ENCODE measurements around the gene INCA1.

INCA1 gene

DNA sequence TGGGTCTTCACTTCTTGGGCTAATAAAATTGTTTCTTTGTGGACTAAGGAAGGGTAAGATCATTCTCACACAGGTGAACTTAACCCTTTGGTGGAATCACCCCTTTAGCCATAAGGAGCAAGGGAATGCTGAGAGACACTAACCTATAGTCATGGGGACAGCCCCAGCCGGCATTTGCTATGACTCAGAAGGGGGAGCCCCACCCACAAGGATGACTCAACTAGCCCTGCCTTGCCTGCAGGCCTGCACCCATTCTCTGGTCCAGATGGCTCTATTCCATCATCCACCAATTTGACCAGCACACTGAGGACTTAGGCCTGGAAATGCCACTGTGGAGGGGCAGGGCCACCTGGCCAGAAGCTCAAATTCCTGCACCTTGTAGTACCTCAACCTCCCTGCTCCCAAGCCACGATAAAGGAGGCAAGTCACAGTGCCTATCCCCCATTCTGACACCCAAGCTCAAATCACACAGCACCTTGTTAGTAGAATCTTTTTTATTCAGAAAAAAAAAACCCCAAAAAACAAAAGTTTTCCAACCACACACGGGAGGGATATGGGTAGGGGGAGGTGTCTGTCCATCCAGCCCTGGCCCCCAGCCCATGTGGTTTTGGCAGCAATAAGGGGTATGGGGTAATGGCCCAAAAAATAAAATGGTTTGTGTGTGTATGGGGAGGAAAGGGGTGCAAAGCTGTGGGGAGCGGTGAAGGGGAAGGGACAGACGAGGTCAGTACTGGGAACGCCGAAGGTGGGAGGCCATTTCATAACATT is 52.0 kb downstream of the INCA1 start:
- H3K4me3 ChIP-seq = peak overlapping the region; percentile 99
- TF ChIP-seq, protein P1, sequence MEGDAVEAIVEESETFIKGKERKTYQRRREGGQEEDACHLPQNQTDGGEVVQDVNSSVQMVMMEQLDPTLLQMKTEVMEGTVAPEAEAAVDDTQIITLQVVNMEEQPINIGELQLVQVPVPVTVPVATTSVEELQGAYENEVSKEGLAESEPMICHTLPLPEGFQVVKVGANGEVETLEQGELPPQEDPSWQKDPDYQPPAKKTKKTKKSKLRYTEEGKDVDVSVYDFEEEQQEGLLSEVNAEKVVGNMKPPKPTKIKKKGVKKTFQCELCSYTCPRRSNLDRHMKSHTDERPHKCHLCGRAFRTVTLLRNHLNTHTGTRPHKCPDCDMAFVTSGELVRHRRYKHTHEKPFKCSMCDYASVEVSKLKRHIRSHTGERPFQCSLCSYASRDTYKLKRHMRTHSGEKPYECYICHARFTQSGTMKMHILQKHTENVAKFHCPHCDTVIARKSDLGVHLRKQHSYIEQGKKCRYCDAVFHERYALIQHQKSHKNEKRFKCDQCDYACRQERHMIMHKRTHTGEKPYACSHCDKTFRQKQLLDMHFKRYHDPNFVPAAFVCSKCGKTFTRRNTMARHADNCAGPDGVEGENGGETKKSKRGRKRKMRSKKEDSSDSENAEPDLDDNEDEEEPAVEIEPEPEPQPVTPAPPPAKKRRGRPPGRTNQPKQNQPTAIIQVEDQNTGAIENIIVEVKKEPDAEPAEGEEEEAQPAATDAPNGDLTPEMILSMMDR (IDR thresholded peaks at IDR 0.05) = no peak
- peak overlapping the region; percentile 90 to 99 for H3K27ac ChIP-seq
- peak; percentile 86 for DNase-seq (ENCODE audit: low spot score)

- peak overlapping the region; percentile 90 to 99 for H3K27ac ChIP-seq
- DNase-seq (ENCODE audit: low spot score) = no peak
- peak overlapping the region; percentile 99 for H3K4me3 ChIP-seq
- TF ChIP-seq, protein P1 (IDR thresholded peaks at IDR 0.05) = no peak
Measured at GRCh38 chr17:4944554-4945175, 52.7 kb downstream of the INCA1 start.

DNA sequence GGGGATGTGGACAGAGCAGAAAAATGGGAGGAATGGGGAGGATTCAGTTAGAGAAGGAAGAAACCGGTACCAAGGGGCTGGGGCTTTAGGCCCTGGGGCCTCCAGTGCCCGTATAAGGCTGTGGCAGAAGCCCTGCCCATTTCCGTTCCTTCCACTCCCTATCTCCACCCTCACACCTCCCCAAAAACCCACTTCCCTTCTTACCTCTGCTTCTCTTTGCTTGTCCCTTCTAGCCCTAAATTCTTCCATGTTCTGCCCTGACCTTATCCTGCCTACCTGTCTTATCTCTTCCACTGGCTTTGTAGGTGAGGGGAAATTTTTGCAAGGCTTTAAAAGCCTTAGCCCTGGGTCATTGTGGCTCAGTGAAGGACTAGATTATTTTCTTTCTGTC is 53.2 kb downstream of the INCA1 start:
- no peak for DNase-seq (ENCODE audit: low spot score)
- H3K27ac ChIP-seq = peak overlapping the region; percentile 90 to 99
- TF ChIP-seq, protein P1 (IDR thresholded peaks at IDR 0.05) = no peak
- H3K4me3 ChIP-seq = peak overlapping the region; percentile 99

DNA sequence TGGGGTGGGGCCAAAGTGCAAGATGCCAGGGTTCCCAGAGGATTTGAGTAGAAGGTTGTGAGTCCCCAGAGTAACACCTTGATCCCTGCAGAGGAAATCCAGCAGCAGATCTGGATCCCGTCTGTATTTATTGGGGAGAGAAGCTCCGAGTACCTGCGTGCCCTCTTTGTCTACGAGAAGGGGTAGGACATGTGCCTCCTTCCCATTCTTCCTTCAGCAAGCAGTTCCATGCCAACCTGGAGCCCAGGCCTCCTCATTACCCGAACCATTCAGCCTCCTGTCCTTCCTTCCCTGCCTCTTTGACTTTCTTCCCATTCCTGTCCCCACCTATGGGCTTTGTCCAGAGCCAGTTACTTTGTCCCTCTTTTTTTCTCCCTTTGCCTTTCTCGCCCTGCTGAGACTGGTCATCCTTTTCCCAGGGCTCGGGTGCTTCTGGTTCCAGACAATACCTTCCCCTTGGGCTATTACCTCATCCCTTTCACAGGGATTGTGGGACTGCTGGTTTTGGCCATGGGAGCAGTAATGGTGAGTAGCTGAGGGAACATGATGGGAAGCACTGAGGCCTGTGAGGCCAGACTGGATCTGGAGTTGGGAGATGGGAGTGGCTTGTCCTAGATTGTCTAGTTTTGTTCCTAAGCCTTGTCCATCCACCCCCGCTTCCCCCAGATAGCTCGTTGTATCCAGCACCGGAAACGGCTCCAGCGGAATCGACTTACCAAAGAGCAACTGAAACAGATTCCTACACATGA is 54.4 kb downstream of the INCA1 start:
- DNase-seq (ENCODE audit: low spot score) = no peak
- H3K4me3 ChIP-seq = no peak overlapping the region
- TF ChIP-seq, protein P1 (IDR thresholded peaks at IDR 0.05) = no peak
- no peak overlapping the region for H3K27ac ChIP-seq

DNA sequence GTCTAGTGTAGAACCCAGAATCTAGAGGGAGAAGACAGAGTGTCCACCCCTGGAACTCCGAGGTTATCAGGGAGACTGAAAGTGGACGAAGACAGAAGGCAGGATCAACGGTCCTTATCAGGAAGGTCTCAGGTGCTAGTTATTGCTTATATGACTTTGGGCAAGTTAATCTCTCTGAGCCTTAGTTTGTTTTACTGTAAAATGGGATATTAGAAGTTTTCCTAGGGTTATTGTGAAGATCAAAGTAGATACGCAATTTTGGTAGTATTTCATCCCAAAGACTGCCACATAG is 56.1 kb downstream of the INCA1 start:
- TF ChIP-seq, protein P1 (IDR thresholded peaks at IDR 0.05) = no peak
- H3K27ac ChIP-seq = no peak overlapping the region
- H3K4me3 ChIP-seq = peak overlapping the region; percentile 80
- no peak for DNase-seq (ENCODE audit: low spot score)

DNA sequence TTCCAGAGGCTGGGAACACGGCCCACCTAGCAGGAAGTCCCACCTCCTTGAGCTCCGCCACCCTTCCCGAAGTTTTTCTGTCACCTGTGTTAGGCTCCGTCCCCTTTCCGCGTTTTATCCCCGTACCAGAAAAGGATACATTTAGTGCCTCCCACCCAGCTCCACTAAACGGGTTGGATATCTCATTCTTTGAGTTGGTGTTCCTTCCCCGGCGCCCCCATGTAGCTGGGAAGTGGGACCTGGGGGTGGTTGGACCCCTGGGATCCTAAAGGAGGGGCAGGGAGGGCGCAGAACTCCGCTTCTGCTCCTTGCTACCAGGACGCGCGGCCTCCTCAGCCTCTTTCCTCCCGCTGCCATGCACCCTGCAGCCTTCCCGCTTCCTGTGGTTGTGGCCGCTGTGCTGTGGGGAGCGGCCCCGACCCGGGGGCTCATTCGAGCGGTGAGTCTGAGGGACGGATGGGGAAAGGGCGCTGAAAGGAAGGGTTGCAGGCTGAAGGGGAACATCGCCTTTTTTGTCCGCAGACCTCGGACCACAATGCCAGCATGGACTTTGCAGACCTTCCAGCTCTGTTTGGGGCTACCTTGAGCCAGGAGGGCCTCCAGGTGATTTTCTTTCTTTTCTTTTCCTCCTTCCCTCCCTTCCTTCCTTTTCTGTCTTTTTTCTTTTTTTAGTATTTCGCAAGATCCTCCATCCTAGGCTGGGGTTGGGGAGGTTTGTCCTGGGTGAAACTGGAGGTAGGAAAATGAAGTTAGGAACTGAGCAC is 56.6 kb downstream of the INCA1 start:
- H3K27ac ChIP-seq = peak overlapping the region; percentile 86 to 93
- TF ChIP-seq, protein P1 (IDR thresholded peaks at IDR 0.05) = no peak
- peak overlapping the region; percentile 80 for H3K4me3 ChIP-seq
- DNase-seq (ENCODE audit: low spot score) = no peak
